Neutrophil (primary cell): ENCODE results near the gene SPIC.

ENCODE experiments used
- H3K27ac ChIP-seq: fragments of 200-600 bp; sonication (generic); 2 replicates; pipeline ENCODE4 v1.5.1; 2016; ENCODE audit warnings: mild to moderate bottlenecking, moderate library complexity
- H3K27me3 ChIP-seq: fragments of 200-600 bp; sonication (generic); 2 replicates; pipeline ENCODE4 v1.6.0; 2016; ENCODE audit warnings: mild to moderate bottlenecking
- H3K36me3 ChIP-seq: fragments of 200-600 bp; sonication (generic); 2 replicates; pipeline ENCODE4 v1.5.1; 2017
- H3K4me1 ChIP-seq, 2 experiments: fragments of 200-600 bp in 1 of 2; sonication (generic) in 1 of 2; 1 replicate in 1 of 2; 2 replicates in 1 of 2; pipeline versions ENCODE4 v1.5.1 to v1.6.1; 2013 to 2016; ENCODE audit warnings: low read depth in 1 of 2, low read length in 1 of 2, mild to moderate bottlenecking in 1 of 2, moderate library complexity in 1 of 2; ENCODE audit not compliant: control insufficient read depth in 1 of 2, insufficient read depth in 1 of 2
- H3K4me3 ChIP-seq, 2 experiments: fragments of 200-600 bp in 1 of 2; sonication (generic) in 1 of 2; 1 replicate in 1 of 2; 2 replicates in 1 of 2; pipeline ENCODE4 v1.5.1; 2013 to 2016; ENCODE audit warnings: low read depth in 1 of 2, low read length in 1 of 2, mild to moderate bottlenecking in 1 of 2, moderate library complexity in 1 of 2
- H3K9me3 ChIP-seq: fragments of 200-600 bp; sonication (generic); 2 replicates; pipeline ENCODE4 v1.5.1; 2016
- TF ChIP-seq, protein P1 (sequence below): fragments of 200-600 bp; sonication (generic); IDR thresholded peaks from 2 replicates; pipeline ENCODE4 v1.5.1; 2016; ENCODE audit warnings: antibody characterized with exemption

SPIC gene

DNA sequence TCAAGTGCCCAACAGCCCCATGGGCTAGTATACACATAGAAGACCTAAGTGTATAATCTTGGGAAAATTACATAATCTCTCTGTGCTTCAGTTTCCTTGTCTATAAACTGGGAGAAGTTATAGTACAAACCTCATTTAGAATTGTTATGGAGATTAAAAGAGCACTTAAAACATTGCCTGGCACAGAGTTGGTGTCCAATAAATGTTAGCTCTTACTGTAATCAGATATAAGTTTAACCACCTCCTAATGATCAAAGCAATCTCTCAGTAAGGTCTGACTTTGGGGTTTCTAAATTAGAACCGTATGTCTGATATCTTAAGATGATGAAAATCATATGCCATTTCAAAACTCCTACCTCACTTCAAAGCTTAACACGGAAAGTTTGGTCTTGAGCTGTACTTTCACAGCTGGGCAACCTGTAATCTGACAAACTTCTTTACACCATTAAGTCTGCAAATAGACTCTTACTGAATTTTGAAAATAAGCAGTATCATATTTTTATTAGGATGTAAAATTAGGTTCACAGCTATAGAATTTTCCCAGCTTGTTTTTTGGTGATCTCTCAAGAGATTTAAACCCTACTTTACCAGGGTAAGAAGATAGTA lies 61.0 kb downstream of the SPIC start:
- H3K9me3 ChIP-seq: no peaks in the 10 kb centered on the region
- no peak overlapping the region for H3K27ac ChIP-seq
- H3K4me1 ChIP-seq: no peaks in the 10 kb centered on the region
- H3K4me3 ChIP-seq: no peak overlapping the region
- TF ChIP-seq, protein P1, sequence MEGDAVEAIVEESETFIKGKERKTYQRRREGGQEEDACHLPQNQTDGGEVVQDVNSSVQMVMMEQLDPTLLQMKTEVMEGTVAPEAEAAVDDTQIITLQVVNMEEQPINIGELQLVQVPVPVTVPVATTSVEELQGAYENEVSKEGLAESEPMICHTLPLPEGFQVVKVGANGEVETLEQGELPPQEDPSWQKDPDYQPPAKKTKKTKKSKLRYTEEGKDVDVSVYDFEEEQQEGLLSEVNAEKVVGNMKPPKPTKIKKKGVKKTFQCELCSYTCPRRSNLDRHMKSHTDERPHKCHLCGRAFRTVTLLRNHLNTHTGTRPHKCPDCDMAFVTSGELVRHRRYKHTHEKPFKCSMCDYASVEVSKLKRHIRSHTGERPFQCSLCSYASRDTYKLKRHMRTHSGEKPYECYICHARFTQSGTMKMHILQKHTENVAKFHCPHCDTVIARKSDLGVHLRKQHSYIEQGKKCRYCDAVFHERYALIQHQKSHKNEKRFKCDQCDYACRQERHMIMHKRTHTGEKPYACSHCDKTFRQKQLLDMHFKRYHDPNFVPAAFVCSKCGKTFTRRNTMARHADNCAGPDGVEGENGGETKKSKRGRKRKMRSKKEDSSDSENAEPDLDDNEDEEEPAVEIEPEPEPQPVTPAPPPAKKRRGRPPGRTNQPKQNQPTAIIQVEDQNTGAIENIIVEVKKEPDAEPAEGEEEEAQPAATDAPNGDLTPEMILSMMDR: no peak
- H3K36me3 ChIP-seq: no peaks in the 10 kb centered on the region
- H3K27me3 ChIP-seq: peaks cover 3% of the 10 kb centered on the region
